Choroid plexus epithelial cell (primary cell): ENCODE measurements around the gene TRPC5OS.
A peak's percentile ranks its signal among the peaks of the same experiment; 100 is the strongest.

Source experiments
- DNase-seq: peaks from one replicate; pipeline ENCODE4 v3.0.0-alpha.2; 2010; ENCODE audit warnings: low read depth
- H3K4me3 ChIP-seq: 2 replicates; pipeline ENCODE4 v1.5.1; 2011; ENCODE audit warnings: low read depth, mild to moderate bottlenecking, control low read depth, low read length, moderate library complexity
- CTCF ChIP-seq: conservative IDR thresholded peaks from 2 replicates; pipeline ENCODE4 v1.5.1; 2011; ENCODE audit warnings: low read depth, mild to moderate bottlenecking, control low read depth, inconsistent platforms, low read length, moderate library complexity

TRPC5OS gene

DNA sequence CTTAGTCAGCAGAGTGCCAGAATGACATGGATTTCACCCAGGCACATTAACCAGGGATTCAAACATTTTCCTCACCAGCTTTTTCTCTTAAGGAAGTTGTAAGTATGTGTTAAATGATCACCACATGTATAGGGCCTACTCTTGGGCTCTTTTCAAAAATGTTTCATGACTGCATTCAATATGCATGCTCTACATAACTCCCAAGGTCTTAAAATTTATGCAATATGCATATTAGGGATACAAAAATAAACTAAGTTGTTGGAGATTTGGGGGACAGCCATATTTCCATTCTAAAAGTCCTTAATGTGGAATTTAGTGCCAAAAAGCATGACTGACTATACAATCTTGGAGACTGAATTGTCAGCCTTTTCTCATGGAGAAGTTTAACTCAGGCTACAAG is 25.0 kb upstream of the TRPC5OS start:
- no peak for DNase-seq
- no peak overlapping the region for H3K4me3 ChIP-seq
- no peak for TF ChIP-seq CTCF

GRCh38 chrX:111854556-111855490 is 21.2 kb upstream of the TRPC5OS start:
- DNase-seq: no peak
- H3K4me3 ChIP-seq: no peak overlapping the region
- no peak for TF ChIP-seq CTCF

DNA sequence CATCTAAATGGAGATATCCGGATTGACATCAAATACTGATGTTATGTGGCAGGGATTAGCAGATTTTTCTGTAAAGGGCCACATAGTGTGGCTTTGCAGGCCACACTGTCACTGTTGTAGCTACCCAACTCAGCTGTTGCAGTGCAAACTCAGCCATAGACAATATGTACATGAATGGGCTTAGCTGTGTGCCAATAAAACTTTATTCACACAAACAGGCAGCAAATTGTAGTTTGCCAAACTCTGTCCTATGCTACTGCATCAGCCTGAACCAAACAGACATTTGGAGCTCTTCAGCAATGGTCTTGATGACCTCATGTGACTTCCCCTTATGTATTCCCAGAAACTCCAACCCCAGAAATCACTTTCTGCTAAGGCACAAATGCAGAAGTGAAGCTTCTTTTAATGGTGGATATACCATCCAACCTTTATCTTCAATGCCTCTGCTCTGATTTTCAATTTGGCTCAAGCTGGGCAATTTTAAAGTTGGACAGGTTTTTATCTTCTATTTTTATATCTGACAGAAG is 18.4 kb upstream of the TRPC5OS start:
- TF ChIP-seq CTCF: no peak
- DNase-seq: no peak

GRCh38 chrX:111861605-111862004 is 14.4 kb upstream of the TRPC5OS start:
- H3K4me3 ChIP-seq: no peak overlapping the region
- TF ChIP-seq CTCF: no peak
- no peak for DNase-seq

More for the DNA sequence above, 18.4 kb upstream of the TRPC5OS start:
- no peak overlapping the region for H3K4me3 ChIP-seq

DNA sequence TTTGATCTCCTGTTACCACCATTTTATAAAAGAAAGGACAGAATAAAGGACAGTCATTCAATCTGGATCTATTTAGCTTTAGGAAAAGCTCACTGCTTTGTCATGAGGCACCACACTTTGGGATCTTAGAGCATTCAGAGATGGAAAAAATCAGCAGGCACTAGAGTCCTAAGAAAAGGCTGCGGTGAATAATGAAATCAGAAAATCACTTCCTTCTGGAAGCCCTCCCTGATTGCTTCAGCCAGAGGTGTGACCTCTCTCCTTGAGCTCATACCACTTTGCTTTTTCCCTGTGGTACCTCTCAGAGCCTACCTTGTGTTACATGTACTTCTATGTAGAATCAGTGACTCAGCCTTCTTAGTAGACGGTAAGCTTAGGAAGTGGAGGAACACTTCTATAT is 8.7 kb upstream of the TRPC5OS start:
- no peak for DNase-seq
- H3K4me3 ChIP-seq: no peak overlapping the region
- no peak for TF ChIP-seq CTCF

GRCh38 chrX:111868726-111869638 is 7.0 kb upstream of the TRPC5OS start:
- peak; percentile 2 for DNase-seq
- H3K4me3 ChIP-seq: no peak overlapping the region
- no peak for TF ChIP-seq CTCF
